Gastrocnemius medialis (tissue), 4 donors: ENCODE measurements around the gene FKBP5.

ENCODE experiments used
- POLR2A ChIP-seq, 2 donors: fragments of 450-650 bp; IDR thresholded peaks; one replicate each; pipeline ENCODE4 v1.6.1; 2017; ENCODE audit warnings: antibody characterized with exemption in 2 of 2, mild to moderate bottlenecking in 2 of 2, moderate library complexity in 2 of 2
- TF ChIP-seq, protein P1 (sequence below), 5 experiments: fragments of 450-650 bp in 3 of 5; fragments of 200-600 bp in 2 of 5; sonication (generic) in 2 of 5; IDR thresholded peaks in 4 of 5; conservative IDR thresholded peaks in 1 of 5; 1 replicate in 4 of 5; 2 replicates in 1 of 5; pipeline ENCODE4 v1.5.1; 2016 to 2019; ENCODE audit warnings: antibody characterized with exemption in 5 of 5, mild to moderate bottlenecking in 3 of 5, moderate library complexity in 3 of 5

DNA sequence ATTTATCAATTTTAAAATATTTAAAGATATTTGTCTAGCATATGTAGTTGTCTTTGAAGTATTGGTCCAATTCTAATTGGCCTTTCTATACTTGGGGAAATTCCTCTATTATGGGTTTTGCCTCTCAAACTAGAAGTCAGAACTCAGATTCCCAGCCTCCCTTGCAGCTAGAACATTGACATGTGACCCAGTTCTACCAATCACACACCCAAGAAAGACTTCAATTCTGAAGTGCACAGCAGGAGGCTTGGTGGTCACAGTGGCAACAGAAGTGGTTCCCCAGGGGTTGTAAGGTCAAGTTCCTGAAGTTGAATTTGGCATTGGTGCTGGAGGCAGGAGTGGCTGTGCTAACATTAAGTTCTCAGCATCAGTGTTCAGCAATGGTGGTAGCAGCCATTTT lies 14.8 kb upstream of the FKBP5 start:
- TF ChIP-seq, protein P1, sequence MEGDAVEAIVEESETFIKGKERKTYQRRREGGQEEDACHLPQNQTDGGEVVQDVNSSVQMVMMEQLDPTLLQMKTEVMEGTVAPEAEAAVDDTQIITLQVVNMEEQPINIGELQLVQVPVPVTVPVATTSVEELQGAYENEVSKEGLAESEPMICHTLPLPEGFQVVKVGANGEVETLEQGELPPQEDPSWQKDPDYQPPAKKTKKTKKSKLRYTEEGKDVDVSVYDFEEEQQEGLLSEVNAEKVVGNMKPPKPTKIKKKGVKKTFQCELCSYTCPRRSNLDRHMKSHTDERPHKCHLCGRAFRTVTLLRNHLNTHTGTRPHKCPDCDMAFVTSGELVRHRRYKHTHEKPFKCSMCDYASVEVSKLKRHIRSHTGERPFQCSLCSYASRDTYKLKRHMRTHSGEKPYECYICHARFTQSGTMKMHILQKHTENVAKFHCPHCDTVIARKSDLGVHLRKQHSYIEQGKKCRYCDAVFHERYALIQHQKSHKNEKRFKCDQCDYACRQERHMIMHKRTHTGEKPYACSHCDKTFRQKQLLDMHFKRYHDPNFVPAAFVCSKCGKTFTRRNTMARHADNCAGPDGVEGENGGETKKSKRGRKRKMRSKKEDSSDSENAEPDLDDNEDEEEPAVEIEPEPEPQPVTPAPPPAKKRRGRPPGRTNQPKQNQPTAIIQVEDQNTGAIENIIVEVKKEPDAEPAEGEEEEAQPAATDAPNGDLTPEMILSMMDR (IDR thresholded peaks at IDR 0.05 in 4 of 5, conservative IDR thresholded peaks at IDR 0.05 in 1 of 5) = no peak
- TF ChIP-seq POLR2A (IDR thresholded peaks at IDR 0.05) = no peak
